Heart left ventricle (tissue), 16 donors: ENCODE data around the gene P2RY1. TPM values are rescaled to one million over a fixed set of nuclear protein-coding genes. Genes with fewer than 3 reads are reported as not detected.
A peak's percentile ranks its signal among the peaks of the same experiment; 100 is the strongest.
"Not testable (repeated sequence)": the region's sequence is repeated elsewhere in the genome, so short reads cannot be mapped to it uniquely, and the experiment has no call there.

Source experiments
- ATAC-seq, 4 donors: fragments of 200-7000 bp; cut with Tn5 transposase; one replicate each; pipeline ENCODE4 v1.9.1; 2020 to 2022; ENCODE audit warnings: moderate library complexity in 4 of 4, mild to moderate bottlenecking in 3 of 4, moderate number of reproducible peaks in 1 of 4
- DNase-seq, 5 donors: peaks; one replicate each; pipeline ENCODE4 v3.0.0-alpha.2; 2020
- H3K27ac ChIP-seq, 12 donors: fragments of 200-600 bp; sonication (generic) in 4 of 12; one replicate each; pipeline versions ENCODE4 v1.5.0 to v1.8.0; 2016 to 2022; ENCODE audit warnings: mild to moderate bottlenecking in 2 of 12
- H3K27me3 ChIP-seq, 9 donors: fragments of 200-600 bp; sonication (generic) in 2 of 9; one replicate each; pipeline versions ENCODE4 v1.5.1 to v1.8.0; 2016 to 2022; ENCODE audit warnings: mild to moderate bottlenecking in 3 of 9
- H3K36me3 ChIP-seq, 9 donors: fragments of 200-600 bp; sonication (generic) in 2 of 9; one replicate each; pipeline versions ENCODE4 v1.5.0 to v1.8.0; 2018 to 2022; ENCODE audit warnings: mild to moderate bottlenecking in 2 of 9
- H3K4me1 ChIP-seq, 12 donors: fragments of 200-600 bp; sonication (generic) in 4 of 12; one replicate each; pipeline versions ENCODE4 v1.5.0 to v1.8.0; 2016 to 2022; ENCODE audit warnings: mild to moderate bottlenecking in 3 of 12
- H3K4me3 ChIP-seq, 12 donors: fragments of 200-600 bp; sonication (generic) in 4 of 12; one replicate each; pipeline versions ENCODE4 v1.5.0 to v1.8.0; 2017 to 2022; ENCODE audit warnings: mild to moderate bottlenecking in 9 of 12, moderate library complexity in 4 of 12
- H3K9me3 ChIP-seq, 12 donors: fragments of 200-600 bp; sonication (generic) in 4 of 12; one replicate each; pipeline versions ENCODE4 v1.5.0 to v1.8.0; 2016 to 2022; ENCODE audit warnings: mild to moderate bottlenecking in 1 of 12
- POLR2A ChIP-seq, 2 donors: fragments of 450-650 bp; IDR thresholded peaks; one replicate each; pipeline ENCODE4 v1.6.1; 2017; ENCODE audit warnings: antibody characterized with exemption in 2 of 2, mild to moderate bottlenecking in 2 of 2, moderate library complexity in 2 of 2
- WGBS, 4 donors: extraction: QIAGEN DNeasy Blood & Tissue Kit in 2 of 4; methylation state at CpG; one replicate each; pipeline versions ENCODE4 v1.1.5 to v1.1.7; 2013 to 2018; 5-methylcytosine and 5-hydroxymethylcytosine counted together
- intact Hi-C, 10 donors: fragments of 100-400 bp; cut with DNase I; formaldehyde crosslinking; loops; one replicate each; pipeline versions ENCODE4 v1.11.1 to v1.14.2; 2022
- polyA plus RNA-seq, 2 donors: library from polyadenylated mRNA; stranded (reverse); fragments of 200-250 nt; gene quantifications; one replicate each; pipeline ENCODE4 v1.2.3, GENCODE V29; 2013
- total RNA-seq, 9 donors: library from RNA; depleted of rRNA in 2 of 9; stranded (reverse); fragments of >200 nt in 2 of 9; fragmentation: NEBNext Ultra II Directional in 3 of 9; extraction: Animal tissue kit (Norgen Biotek cat#: 25700) in 3 of 9; gene quantifications; one replicate each; pipeline versions ENCODE4 v1.1.0 to v1.2.4, GENCODE V29; 2016 to 2023
- TF ChIP-seq, protein P1 (sequence below), 12 donors: fragments of 200-600 bp; sonication (generic) in 4 of 12; IDR thresholded peaks; one replicate each; pipeline versions ENCODE4 v1.5.0 to v1.8.0; 2018 to 2022; ENCODE audit warnings: antibody characterized with exemption in 12 of 12, mild to moderate bottlenecking in 5 of 12
- donor health status: ischemic (EF 13 %, LVEDD 7.1; RV severe dilation, severe dysfunction).
- donor health status: healthy with polysubstance abuse.
- donor health status: DM: no; HTN: yes; CAD: no.
- donor health status: DM: no; HTN: no; CAD: no.
- donor health status: ischemic (EF 25% LVEDD 6.9; RV normal size, moderate dysfunction).
- donor health status: ischemic (EF 25% LVEDD 5.7; RV mildly dilated, moderate dysfunction).
- donor health status: healthy.
- donor health status: DM: yes; HTN: yes; CAD: no.
- donor health status: ischemic (EF 35%, LVEDD 5.7; RV mildly dilated, moderate dysfunction).
- donor health status: nonischemic (EF 11% LVEDD 7.7; RV severe dilation, severe dysfunction).
- donor health status: DM: yes; HTN: yes; CAD: no.
- donor health status: PGD.
- donor health status: ischemic (EF 29% LVEDD 5.4; RV normal size, mild dysfunction).
- donor health status: nonischemic (EF 23%, LVEDD 6.1; RV moderate dilation, normal function).

Gene P2RY1
- total and polyA plus RNA-seq, 11 donors = 1.1 to 8.4 (median 5.1) TPM

DNA sequence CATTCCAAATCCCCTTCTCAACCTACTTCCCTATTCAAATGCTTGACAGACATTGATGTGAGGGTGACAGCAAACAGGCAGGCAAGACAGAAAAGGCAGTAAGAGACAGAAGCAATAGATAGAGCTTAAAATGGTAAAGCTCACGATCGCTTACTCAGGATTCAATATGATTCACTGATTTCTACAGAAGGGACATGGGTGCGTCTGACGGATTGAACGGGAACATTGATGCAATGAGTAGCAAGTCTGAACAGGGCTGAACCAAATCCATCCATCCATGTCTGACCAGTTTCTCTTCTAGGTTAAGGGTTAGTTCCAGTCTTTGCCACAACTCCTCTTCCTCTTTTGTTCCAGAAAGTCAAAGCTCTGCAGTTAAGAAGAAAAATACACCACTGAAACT lies 35.1 kb downstream of the P2RY1 start:
- Histone ChIP-seq H3K27me3 (no peaks in the 10 kb centered on the region), H3K9me3 (no peaks in the 10 kb centered on the region), H3K36me3 (no peaks in the 10 kb centered on the region), H3K4me1 (peaks cover 0 to 9% (median 0%) of the 10 kb centered on the region in 12 donors), H3K4me3 (no peak overlapping the region), H3K27ac (peak overlapping the region in 1 of 12 donors; percentile 24)
- WGBS, 4 donors = 76 to 87% (median 85%) methylated on average over 5 of the region's 5 CpGs
- DNase-seq (no peak), ATAC-seq (peak in 1 of 4 donors; percentile 58)
- no peak for TF ChIP-seq POLR2A (IDR thresholded peaks at IDR 0.05)
- TF ChIP-seq, protein P1, sequence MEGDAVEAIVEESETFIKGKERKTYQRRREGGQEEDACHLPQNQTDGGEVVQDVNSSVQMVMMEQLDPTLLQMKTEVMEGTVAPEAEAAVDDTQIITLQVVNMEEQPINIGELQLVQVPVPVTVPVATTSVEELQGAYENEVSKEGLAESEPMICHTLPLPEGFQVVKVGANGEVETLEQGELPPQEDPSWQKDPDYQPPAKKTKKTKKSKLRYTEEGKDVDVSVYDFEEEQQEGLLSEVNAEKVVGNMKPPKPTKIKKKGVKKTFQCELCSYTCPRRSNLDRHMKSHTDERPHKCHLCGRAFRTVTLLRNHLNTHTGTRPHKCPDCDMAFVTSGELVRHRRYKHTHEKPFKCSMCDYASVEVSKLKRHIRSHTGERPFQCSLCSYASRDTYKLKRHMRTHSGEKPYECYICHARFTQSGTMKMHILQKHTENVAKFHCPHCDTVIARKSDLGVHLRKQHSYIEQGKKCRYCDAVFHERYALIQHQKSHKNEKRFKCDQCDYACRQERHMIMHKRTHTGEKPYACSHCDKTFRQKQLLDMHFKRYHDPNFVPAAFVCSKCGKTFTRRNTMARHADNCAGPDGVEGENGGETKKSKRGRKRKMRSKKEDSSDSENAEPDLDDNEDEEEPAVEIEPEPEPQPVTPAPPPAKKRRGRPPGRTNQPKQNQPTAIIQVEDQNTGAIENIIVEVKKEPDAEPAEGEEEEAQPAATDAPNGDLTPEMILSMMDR (IDR thresholded peaks at IDR 0.05) = no peak
- intact Hi-C loops = no loop called here

DNA sequence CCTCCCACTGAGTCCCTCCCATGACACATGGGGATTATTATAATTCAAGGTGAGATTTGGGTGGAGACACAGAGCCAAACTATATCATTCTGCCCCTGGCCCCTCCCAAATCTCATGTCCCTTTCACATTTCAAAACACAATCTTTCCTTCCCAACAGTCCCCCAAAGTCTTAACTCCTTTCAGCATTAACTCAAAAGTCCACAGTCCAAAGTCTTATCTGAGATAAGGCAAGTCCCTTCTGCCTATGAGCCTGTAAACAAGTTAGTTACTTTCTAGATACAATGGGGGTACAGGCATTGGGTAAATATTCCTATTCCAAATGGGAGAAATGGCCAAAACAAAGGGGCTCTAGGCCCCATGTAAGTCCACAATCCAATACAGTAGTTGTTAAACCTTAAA lies 38.4 kb downstream of the P2RY1 start:
- DNase-seq, ATAC-seq, H3K9me3 ChIP-seq, H3K4me3 ChIP-seq, H3K36me3 ChIP-seq, H3K4me1 ChIP-seq, H3K27me3 ChIP-seq, H3K27ac ChIP-seq, intact Hi-C loops: not testable (repeated sequence)

- H3K4me1 ChIP-seq = no peaks in the 10 kb centered on the region
- no peak for DNase-seq
- no peaks in the 10 kb centered on the region for H3K9me3 ChIP-seq
- no peak overlapping the region for H3K4me3 ChIP-seq
- no peak for ATAC-seq
- intact Hi-C loops = no loop called here
- H3K27ac ChIP-seq = no peak overlapping the region
- no peaks in the 10 kb centered on the region for H3K27me3 ChIP-seq
- H3K36me3 ChIP-seq = no peaks in the 10 kb centered on the region
- no peak for TF ChIP-seq POLR2A (IDR thresholded peaks at IDR 0.05)
- TF ChIP-seq, protein P1 (IDR thresholded peaks at IDR 0.05) = no peak
Measured at GRCh38 chr3:152874896-152875749, 40.2 kb downstream of the P2RY1 start.

DNA sequence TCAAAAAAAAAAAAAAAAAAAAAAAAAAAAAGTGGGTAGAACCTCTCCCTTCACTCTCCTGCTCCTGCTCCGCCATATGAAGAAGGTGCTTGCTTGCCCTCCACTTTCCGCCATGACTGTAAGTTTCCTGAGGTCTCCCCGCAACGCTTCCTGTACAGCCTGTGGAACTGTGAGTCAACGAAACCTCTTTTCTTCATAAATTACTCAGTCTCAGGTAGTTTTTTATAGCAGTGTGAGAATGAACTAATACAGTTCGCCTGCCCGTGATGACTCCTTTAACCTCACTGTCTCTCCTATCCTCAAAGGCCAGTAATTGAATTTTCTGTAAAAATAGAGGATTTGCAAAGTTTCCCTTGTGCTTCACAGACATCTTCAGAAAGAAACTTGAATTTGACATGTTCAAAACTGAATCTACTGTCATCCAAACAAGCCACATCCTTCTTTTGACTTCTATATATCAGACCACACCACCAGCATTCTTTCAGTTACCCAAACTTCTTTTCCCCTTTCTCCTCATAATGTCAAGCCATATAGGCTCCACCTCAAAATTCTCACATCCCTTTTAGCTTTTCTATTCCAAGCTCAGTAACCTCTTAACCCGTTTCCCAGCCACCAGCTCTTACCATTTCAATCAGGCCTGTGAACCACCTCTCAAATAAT lies 44.3 kb downstream of the P2RY1 start:
- intact Hi-C loops = no loop called here
- no peak for ATAC-seq
- Histone ChIP-seq H3K27ac (no peak overlapping the region), H3K27me3 (no peaks in the 10 kb centered on the region), H3K4me1 (no peaks in the 10 kb centered on the region), H3K36me3 (no peaks in the 10 kb centered on the region), H3K4me3 (no peak overlapping the region), H3K9me3 (no peaks in the 10 kb centered on the region)
- TF ChIP-seq POLR2A (IDR thresholded peaks at IDR 0.05) = no peak
- TF ChIP-seq, protein P1 (IDR thresholded peaks at IDR 0.05) = no peak
- WGBS, 4 donors = 86 to 96% (median 95%) methylated on average over 8 of the region's 8 CpGs
- DNase-seq = no peak
